ENCODE measurements around the gene CHD6.

CHD6 gene, protein sequence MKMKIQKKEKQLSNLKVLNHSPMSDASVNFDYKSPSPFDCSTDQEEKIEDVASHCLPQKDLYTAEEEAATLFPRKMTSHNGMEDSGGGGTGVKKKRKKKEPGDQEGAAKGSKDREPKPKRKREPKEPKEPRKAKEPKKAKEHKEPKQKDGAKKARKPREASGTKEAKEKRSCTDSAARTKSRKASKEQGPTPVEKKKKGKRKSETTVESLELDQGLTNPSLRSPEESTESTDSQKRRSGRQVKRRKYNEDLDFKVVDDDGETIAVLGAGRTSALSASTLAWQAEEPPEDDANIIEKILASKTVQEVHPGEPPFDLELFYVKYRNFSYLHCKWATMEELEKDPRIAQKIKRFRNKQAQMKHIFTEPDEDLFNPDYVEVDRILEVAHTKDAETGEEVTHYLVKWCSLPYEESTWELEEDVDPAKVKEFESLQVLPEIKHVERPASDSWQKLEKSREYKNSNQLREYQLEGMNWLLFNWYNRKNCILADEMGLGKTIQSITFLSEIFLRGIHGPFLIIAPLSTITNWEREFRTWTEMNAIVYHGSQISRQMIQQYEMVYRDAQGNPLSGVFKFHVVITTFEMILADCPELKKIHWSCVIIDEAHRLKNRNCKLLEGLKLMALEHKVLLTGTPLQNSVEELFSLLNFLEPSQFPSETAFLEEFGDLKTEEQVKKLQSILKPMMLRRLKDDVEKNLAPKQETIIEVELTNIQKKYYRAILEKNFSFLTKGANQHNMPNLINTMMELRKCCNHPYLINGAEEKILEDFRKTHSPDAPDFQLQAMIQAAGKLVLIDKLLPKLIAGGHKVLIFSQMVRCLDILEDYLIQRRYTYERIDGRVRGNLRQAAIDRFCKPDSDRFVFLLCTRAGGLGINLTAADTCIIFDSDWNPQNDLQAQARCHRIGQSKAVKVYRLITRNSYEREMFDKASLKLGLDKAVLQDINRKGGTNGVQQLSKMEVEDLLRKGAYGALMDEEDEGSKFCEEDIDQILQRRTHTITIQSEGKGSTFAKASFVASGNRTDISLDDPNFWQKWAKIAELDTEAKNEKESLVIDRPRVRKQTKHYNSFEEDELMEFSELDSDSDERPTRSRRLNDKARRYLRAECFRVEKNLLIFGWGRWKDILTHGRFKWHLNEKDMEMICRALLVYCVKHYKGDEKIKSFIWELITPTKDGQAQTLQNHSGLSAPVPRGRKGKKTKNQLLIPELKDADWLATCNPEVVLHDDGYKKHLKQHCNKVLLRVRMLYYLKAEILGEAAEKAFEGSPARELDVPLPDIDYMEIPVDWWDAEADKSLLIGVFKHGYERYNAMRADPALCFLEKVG (N-terminal part only)

DNA sequence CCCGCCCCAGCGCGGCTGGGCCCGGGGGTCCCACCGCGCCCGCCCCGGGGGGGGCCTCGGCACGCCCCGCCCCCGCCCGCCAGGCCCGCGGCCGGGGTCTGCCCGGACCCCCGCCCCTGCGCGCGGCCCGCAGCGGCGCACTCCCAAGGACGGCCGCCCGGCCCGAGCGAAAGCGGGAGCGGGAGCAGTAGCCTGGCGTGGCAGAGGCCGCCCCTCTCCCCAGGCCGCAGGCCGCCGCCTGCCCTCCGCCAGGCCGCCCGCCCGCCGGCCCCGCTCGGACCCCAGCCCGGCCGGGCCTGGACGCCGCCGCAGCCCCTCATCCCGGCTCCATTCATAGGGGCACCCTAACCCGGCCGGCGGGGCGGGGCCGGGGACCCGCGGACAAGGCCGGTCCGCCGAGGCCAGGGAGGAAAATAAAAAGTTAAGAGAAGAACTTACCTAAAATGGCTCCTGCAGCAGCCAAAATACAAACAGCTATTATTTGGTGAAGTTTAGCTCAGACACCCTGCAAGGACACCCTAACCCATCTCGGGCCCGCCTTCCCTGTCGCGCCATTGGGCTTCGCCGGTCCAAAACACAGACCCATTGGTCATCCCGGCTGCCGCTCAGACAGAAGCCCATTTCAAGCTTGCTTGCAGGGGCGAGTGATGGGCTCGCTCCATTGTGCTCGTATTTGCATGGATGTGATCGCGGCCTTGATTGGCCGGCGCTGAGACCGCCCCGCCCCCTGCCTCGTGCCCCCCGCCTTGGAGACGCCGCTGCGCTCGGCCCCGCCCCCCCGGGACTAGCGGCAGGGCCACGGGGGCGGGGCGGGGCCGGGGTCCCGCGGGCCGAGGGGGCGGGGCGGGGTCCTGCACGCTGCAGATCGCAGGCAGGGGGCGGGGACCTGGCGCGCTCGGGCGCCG is at the start of gene CHD6:
CHD6 (minus strand) TSS at position 476 of the 905 bp plus-strand sequence. CDS start 67,040 bp downstream, outside the sequence.
- TF ChIP-seq CTCF (IDR thresholded peaks at IDR 0.05; ENCODE audit: insufficient read depth, low read length, missing control alignments): no peak
- ChIA-PET CTCF (interaction anchor here (1.6 to 2.8 kb wide), 3 partner anchors 84 to 207 kb away, joined by 3 to 7 read pairs (median 4); no protein-coding TSS in a partner anchor), POLR2A (interaction anchor here (0.6 to 1.0 kb wide), 6 partner anchors 15 to 1144 kb away, joined by 3 to 4 read pairs (median 3); no protein-coding TSS in a partner anchor)
- peak; percentile 97 for DNase-seq (ENCODE audit: low read depth, low spot score)
- peak within 1 kb of the TSS; percentile 69 for H3K4me3 ChIP-seq (ENCODE audit: low read depth, low read length)

GRCh38 chr20:41664584-41664983 is 46.4 kb upstream of the CHD6 start:
- H3K4me3 ChIP-seq (ENCODE audit: low read depth, low read length): no peak overlapping the region

GRCh38 chr20:41657655-41658054 is 39.5 kb upstream of the CHD6 start:
- ChIA-PET CTCF (no interaction called here), POLR2A (no interaction called here)
- no peak overlapping the region for H3K4me3 ChIP-seq (ENCODE audit: low read depth, low read length)
- DNase-seq (ENCODE audit: low read depth, low spot score): no peak
- TF ChIP-seq CTCF (IDR thresholded peaks at IDR 0.05; ENCODE audit: insufficient read depth, low read length, missing control alignments): no peak

More at GRCh38 chr20:41664584-41664983, 46.4 kb upstream of the CHD6 start:
- POLR2A ChIA-PET: no interaction called here
- TF ChIP-seq CTCF (IDR thresholded peaks at IDR 0.05; ENCODE audit: insufficient read depth, low read length, missing control alignments): no peak
- CTCF ChIA-PET: interaction anchor here (1.0 kb wide), 1 partner anchor 14 kb away, joined by 3 read pairs; no protein-coding TSS in a partner anchor
- no peak for DNase-seq (ENCODE audit: low read depth, low spot score)

DNA sequence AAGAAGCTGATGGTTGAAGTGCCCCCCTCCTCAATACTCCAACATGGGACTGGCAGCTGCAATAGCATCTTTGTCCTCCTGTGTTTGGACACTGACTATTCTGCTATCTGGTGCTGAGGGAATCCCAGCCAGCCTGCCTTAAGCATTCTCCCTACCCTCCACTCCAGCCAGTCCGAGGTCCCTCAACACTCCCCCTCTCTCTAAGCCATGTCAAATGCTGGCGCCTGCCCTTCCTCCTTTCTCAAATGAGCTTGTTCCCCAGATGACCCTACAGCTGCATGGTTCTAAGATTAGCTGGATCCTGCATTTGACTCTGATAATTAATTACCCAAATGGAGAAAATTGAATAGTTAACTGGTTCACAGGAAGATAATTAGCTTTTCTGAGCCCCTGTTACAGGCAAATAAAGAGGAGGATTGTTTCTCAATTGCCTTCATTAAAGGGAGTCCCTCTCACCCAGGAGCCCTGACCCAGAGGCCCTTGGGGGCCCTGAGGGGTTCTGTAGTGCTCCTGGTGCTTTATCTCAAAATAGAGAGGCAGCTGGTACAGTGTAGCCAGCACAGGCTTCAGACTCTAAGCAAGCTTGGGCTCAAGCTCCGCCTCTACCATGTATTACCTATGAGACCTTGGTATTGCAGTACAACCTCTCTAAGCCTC is 37.9 kb upstream of the CHD6 start:
- TF ChIP-seq CTCF (IDR thresholded peaks at IDR 0.05; ENCODE audit: insufficient read depth, low read length, missing control alignments): no peak
- no peak overlapping the region for H3K4me3 ChIP-seq (ENCODE audit: low read depth, low read length)
- CTCF ChIA-PET: no interaction called here
- POLR2A ChIA-PET: no interaction called here
- DNase-seq (ENCODE audit: low read depth, low spot score): no peak

GRCh38 chr20:41654884-41655283 is 36.7 kb upstream of the CHD6 start:
- POLR2A ChIA-PET: interaction anchor here (0.5 kb wide), 1 partner anchor 768 kb away, joined by 3 read pairs; no protein-coding TSS in a partner anchor
- CTCF ChIA-PET: no interaction called here
- DNase-seq (ENCODE audit: low read depth, low spot score): no peak
- no peak for TF ChIP-seq CTCF (IDR thresholded peaks at IDR 0.05; ENCODE audit: insufficient read depth, low read length, missing control alignments)
- no peak overlapping the region for H3K4me3 ChIP-seq (ENCODE audit: low read depth, low read length)
